HG03159 (cell line): ENCODE results near the gene STPG2.
"Not testable (repeated sequence)": the region's sequence is repeated elsewhere in the genome, so short reads cannot be mapped to it uniquely, and the experiment has no call there.

ENCODE experiments used
- ATAC-seq: cut with Tn5 transposase; IDR thresholded peaks from one replicate; pipeline ENCODE4 v1.9.1; 2021; ENCODE audit warnings: mild to moderate bottlenecking, moderate library complexity; ENCODE audit not compliant: unreplicated experiment

Gene STPG2

GRCh38 chr4:97953171-97953941 is 189.9 kb downstream of the STPG2 start:
- no peak for ATAC-seq

- no peak for ATAC-seq
These were observed 190.5 kb downstream of the STPG2 start for GRCh38 chr4:97952763-97953162.

DNA sequence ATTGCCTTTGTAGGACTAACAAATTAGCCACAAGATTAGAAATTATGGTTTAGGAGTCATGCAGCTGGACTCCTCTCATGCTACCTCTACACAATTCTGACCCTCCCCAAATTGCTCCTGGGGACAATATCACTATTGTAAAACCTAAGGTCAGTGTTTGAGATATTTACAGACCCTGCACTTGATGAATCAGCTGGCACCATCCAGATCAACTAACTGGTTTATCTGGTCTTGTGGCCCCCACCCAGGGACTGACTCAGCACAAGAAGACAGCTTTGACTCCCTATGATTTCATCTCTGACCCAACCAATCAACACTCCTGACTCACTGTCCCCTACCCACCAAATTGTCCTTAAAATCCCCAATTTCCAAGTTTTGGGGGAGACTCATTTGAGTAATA is 192.4 kb downstream of the STPG2 start:
- ATAC-seq, result no peak

DNA sequence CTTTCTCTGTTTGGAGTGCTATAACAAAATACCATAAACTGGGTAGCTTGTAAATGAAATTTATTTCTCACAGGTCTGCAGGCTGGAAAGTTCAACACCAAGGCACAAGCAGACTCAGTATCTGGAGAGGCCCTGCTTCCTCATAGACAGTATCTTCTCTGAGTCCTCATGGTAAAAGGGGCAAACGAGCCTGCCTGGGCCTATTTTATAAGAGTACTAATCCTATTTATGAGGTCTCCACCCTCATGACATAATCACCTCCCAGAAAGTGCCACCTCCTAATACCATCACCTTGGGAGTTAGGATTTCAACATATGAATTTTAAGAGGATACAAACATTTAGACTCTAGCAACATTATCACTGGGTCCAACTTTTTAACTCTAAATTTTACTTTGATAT is 200.3 kb downstream of the STPG2 start:
- ATAC-seq, result no peak

DNA sequence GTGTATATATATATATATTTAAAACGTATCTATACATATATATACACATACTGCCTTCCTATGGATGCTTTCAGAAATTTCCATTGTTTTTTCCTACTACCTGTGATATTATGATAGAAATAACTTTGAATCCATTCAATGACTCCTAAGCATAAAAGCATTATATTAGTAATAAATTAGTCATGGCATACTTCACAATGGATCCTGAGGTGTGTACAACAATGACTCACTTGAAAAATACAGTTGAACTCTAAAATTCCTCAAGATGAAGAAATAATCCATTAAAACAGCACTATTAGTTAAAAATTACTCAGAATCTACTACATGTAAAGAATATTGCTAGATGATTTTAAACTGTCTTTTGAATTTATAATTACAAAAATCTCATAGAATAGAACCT is 201.1 kb downstream of the STPG2 start:
- ATAC-seq, result no peak

DNA sequence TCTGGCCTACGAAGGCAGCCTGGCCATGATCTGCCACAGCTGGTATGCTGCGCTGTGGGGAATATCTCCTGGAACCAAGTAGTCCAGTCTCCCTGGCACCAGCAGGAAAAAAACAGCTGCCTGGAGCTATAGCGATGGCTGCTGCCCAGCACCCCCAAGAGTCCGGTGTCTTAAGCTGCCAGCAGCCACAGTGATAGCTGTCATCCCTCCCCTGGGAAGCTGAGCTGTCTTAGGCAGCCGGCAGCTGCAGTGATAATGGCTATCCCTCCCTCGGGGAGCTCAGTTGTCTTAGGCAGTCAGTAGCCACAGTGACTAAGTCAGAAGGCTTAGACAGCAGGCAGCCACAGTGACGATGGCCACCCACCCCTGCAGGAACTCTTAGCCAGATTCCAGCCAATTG is 205.1 kb downstream of the STPG2 start:
- no peak for ATAC-seq

DNA sequence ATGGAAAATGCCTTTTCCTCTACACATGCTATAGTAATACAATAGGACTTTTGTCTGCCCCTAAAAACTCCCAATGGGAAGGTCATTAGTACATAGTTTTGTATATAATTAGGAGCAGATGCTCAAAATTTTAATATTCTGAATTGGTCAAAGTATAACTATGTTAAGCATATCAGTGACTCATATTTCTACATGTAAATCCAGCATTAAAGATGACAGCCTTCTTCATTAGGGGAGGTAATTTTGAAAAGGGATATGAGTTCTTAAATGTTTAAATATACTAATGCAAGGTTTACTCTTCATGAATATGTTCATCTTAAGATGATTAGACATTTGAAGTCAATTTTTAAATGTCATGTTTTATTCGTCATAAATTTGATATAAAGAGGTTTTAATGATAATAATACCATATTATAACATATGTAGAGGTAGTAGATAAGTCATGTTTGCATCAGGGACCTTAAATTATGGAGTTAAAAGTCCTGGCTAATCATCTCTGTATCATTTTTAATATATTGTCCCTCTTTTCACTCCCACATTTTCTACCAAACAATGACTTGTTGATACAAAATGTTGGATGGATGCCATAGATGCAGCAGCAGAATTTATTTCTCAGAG is 218.8 kb downstream of the STPG2 start:
- ATAC-seq, result no peak

DNA sequence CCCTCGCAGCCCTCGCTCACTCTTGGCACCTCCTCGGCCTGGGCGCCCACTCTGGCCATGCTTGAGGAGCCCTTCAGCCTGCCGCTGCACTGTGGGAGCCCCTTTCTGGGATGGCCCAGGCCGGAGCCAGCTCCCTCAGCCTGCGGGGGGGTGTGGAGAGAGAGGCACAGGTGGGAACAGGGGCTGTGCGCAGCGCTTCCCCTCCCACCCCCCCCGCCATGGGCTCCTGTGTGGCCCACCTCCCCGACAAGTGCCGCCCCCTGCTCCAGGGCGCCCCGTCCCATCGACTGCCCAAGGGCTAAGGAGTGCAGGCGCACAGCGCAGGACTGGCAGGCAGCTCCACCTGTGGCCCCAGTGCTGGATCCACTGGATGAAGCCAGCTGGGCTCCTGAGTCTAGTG is 220.2 kb downstream of the STPG2 start:
- no peak for ATAC-seq

DNA sequence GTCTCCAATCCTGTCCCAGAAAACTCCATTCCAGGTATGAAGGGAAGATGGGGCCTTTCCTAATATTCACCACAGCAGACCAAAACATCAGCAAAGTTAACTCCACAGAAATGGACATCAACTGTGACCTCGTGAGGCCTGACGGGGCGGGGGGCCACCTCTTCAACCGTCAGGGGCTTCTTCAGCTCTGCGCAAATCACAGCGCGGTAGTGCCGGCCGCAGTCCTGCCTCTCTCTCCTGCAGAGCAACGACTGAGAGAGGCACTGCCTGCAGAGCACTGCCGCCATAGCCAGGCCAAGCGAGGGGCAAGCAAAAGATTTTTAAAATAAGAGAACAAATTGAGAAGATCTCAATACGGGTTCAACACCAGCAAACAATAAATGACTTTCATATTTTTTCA is 226.2 kb downstream of the STPG2 start:
- no peak for ATAC-seq

GRCh38 chr4:97912156-97912555 is 231.1 kb downstream of the STPG2 start:
- no peak for ATAC-seq

- ATAC-seq, result no peak
These were observed 231.9 kb downstream of the STPG2 start for GRCh38 chr4:97911236-97911906.

DNA sequence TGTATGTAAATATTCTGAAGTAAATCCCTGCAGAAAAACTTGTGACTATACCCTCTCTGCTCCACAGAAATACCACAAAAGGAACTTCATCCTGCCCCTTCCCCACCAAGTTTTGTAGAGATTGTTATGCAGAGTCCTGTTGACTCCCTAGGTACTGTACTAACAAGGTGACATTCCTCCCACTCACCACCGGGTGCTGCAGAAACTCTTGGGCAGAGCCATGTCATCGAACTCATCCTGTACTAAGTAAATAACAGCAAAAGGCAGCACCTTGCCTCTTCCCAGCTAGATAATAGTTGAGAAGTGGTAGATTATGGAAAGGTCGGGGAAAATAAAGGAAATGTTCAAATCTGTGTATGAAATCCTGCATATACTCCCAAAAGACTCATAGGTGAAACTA is 233.3 kb downstream of the STPG2 start:
- ATAC-seq, result peak; percentile 86

DNA sequence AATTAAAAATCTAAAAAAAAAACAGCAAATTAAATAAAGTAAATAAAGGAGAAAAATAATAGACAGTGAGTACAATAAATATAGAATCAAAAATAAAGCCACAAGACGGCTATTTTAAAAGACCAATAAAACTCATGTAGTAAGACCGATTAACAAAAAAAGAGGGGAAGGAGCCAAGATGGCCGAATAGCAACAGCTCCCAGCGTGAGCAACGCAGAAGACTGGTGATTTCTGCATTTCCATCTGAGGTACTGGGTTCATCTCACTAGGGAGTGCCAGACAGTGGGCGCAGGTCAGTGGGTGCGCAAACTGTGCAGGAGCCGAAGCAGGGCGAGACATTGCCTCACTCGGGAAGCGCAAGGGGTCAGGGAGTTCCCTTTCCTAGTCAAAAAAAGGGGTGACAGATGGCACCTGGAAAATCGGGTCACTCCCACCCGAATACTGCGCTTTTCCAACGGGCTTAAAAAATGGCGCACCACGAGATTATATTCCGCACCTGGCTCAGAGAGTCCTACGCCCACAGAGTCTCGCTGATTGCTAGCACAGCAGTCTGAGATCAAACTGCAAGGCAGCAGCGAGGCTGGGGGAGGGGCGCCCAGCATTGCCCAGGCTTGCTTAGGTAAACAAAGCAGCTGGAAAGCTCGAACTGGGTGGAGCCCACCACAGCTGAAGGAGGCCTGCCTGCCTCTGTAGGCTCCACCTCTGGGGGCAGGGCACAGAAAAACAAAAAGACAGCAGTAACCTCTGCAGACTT is 239.7 kb downstream of the STPG2 start:
- ATAC-seq, result not testable (repeated sequence)

DNA sequence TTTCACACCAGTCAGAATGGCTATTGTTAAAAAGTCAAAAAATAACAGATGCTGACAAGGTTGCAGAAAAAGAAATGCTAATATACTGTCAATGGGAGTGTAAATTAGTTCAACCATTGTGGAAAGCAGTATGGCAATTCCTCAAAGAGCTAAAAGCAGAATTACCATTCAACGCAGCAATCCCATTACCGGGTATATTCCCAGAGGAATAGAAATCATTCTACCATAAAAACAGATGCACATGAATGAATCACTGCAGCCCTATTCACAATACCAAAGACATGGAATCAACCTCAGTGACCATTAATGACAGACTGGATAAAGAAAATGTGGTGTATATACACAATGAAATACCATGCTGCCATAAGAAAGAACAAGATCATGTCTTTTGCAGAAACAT is 243.0 kb downstream of the STPG2 start:
- ATAC-seq, result no peak

DNA sequence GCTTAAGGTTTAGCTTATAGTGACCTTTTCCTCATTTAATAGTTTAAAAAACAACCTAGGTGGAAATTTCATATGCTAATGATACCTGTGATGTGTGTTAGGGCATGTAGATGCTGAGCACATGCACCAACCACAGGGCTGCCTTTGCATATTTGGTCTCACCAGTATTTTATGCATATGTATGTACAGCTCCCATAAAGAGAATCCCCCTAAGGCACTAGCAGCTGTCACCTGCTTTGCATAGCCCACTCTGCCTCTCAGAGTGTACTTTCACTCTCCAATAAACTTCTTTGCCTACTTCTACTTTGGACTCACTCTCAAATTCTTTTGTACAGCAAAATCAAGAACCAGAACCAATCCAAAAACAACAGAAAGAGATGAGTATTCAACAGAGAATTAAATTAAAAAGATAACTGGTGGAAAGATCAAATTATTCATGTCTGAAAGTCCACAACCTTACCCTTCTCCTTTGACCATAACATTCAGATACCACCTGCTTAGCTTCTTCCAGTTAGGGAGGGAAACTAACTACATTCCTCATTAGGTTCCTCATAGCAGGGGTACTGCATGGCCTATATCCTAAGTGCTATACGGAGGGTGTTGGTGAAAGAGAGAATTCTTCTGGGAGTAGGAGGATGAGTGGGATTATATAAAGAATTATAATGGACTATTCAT is 250.5 kb downstream of the STPG2 start:
- no peak for ATAC-seq

GRCh38 chr4:97879942-97880341 is 263.3 kb downstream of the STPG2 start:
- ATAC-seq, result no peak

- no peak for ATAC-seq
These were observed 275.2 kb downstream of the STPG2 start for GRCh38 chr4:97868097-97868496.

DNA sequence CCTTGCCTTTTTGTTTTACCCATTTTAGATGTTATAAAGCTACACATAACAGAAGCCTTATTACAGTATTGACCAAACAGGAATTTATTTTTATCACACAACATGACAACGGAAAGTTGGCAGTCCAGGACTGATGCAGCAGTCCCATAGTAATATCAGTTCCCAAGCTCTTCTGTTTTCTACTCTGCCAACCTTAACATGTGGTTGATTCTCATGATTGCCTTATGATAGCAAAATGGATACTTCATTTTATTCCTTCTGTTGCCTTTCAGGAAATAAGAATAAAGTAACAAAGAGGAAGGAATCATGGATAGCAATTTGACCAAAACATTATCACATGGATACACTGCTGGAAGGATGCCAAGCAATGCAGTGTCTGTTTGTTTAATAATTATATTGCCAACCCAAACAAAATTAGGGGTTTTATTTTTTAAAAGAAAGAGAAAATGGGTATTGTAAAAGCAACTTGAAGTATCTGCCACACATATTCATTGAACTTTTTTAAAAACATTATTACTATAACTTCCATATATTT is 275.7 kb downstream of the STPG2 start:
- no peak for ATAC-seq

GRCh38 chr4:97866821-97867556 is 276.3 kb downstream of the STPG2 start:
- ATAC-seq, result no peak

DNA sequence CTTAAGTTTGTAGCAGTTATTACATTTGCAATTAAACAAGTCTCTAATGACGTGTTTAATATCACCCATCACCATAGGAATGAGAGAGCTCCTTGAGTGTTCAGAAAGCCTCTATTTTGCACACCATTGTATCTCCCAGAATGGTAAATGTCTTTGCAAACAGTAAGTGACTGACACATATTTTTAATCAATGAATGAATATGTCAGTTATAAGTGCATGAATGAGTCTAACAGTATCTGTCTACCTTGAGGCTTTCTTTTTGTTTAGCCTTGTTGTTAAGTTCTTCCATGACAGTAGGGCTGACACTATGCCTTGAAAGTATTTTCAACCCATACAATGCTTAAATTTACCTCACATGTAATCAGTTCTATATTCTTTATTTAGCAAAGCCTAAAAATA is 292.2 kb downstream of the STPG2 start:
- no peak for ATAC-seq
